Fibroblast of lung (primary cell): ENCODE measurements around the gene CUL1. TPM values are rescaled to one million over a fixed set of nuclear protein-coding genes. Genes with fewer than 3 reads are reported as not detected.

ENCODE experiments used
- DNase-seq, 2 donors: peaks; one replicate each; pipeline versions ENCODE4 v3.0.0 to v3.0.0-alpha.2; 2010; ENCODE audit warnings: low read depth in 2 of 2
- H2AFZ ChIP-seq: 2 replicates; pipeline ENCODE4 v1.5.1; 2012; ENCODE audit warnings: low read length, control low read depth, inconsistent platforms
- H3K27ac ChIP-seq: 2 replicates; pipeline ENCODE4 v1.5.1; 2011; ENCODE audit warnings: low read length, control low read depth; ENCODE audit not compliant: insufficient read depth
- H3K27me3 ChIP-seq: 2 replicates; pipeline ENCODE4 v1.5.1; 2011; ENCODE audit warnings: mild to moderate bottlenecking, low read length; ENCODE audit not compliant: control insufficient read depth, insufficient read depth
- H3K36me3 ChIP-seq: 2 replicates; pipeline ENCODE4 v1.5.1; 2011; ENCODE audit warnings: low read length; ENCODE audit not compliant: control insufficient read depth, insufficient read depth
- H3K4me1 ChIP-seq: 2 replicates; pipeline ENCODE4 v1.5.1; 2011; ENCODE audit warnings: low read length; ENCODE audit not compliant: control insufficient read depth, insufficient read depth; ENCODE audit errors: extremely low read depth
- H3K4me2 ChIP-seq: 2 replicates; pipeline ENCODE4 v1.5.1; 2011; ENCODE audit warnings: low read length, control low read depth; ENCODE audit not compliant: insufficient read depth; ENCODE audit errors: extremely low read depth
- H3K4me3 ChIP-seq, 4 experiments: fragments of 200-600 bp in 1 of 4; sonication (generic) in 1 of 4; replicated peaks in 1 of 4; 2 replicates each; pipeline ENCODE4 v1.5.1; 2011 to 2016; ENCODE audit warnings: low read length in 4 of 4, low read depth in 3 of 4, mild to moderate bottlenecking in 3 of 4, control low read depth in 2 of 4, inconsistent platforms in 1 of 4, mixed read lengths in 1 of 4; ENCODE audit not compliant: insufficient read depth in 1 of 4; ENCODE audit errors: control extremely low read depth in 1 of 4
- H3K79me2 ChIP-seq: 2 replicates; pipeline ENCODE4 v1.5.1; 2012; ENCODE audit warnings: mild to moderate bottlenecking, low read length, inconsistent platforms; ENCODE audit not compliant: control insufficient read depth, insufficient read depth
- H3K9ac ChIP-seq: 2 replicates; pipeline ENCODE4 v1.5.1; 2011; ENCODE audit warnings: mild to moderate bottlenecking, low read length, control low read depth; ENCODE audit not compliant: insufficient read depth
- H3K9me3 ChIP-seq: 2 replicates; pipeline ENCODE4 v1.5.1; 2012; ENCODE audit warnings: low read depth, low read length; ENCODE audit not compliant: control insufficient read depth, insufficient read depth
- H4K20me1 ChIP-seq: 2 replicates; pipeline ENCODE4 v1.5.1; 2011; ENCODE audit warnings: low read length; ENCODE audit not compliant: control insufficient read depth, insufficient read depth; ENCODE audit errors: extremely low read depth
- EZH2 ChIP-seq: IDR thresholded peaks from 2 replicates; pipeline ENCODE4 v1.5.1; 2012; ENCODE audit warnings: low read length, control low read depth, mild to moderate bottlenecking; ENCODE audit errors: missing control alignments
- polyA plus RNA-seq, 2 donors: library from polyadenylated mRNA; depleted of rRNA in 1 of 2; stranded (reverse) in 1 of 2; unstranded in 1 of 2; fragments of >200 nt; gene quantifications; 2 replicates each; pipeline ENCODE4 v1.2.1, GENCODE V29; 2011 to 2012; ENCODE audit warnings: missing spikeins in 1 of 2
- total RNA-seq: library from RNA; depleted of rRNA; stranded (reverse); fragments of >200 nt; gene quantifications from 2 replicates; pipeline ENCODE4 v1.2.1, GENCODE V29; 2014
- TF ChIP-seq, protein P1 (sequence below), 2 donors: IDR thresholded peaks in 1 of 2; conservative IDR thresholded peaks in 1 of 2; 1 replicate in 1 of 2; 2 replicates in 1 of 2; pipeline ENCODE4 v1.5.1; 2011 to 2012; ENCODE audit warnings: low read length in 2 of 2, control low read depth in 1 of 2, inconsistent platforms in 1 of 2, low read depth in 1 of 2, mild to moderate bottlenecking in 1 of 2

The CUL1 gene
- total and polyA plus RNA-seq, 2 donors (not counting 1 experiment from before 2014, with no cell fraction given): 47.9 to 52.3 TPM

- no peaks in the 10 kb centered on the region for H3K9me3 ChIP-seq
- peaks cover 10% of the 10 kb centered on the region for H4K20me1 ChIP-seq
- H2AFZ ChIP-seq: no peak overlapping the region
- DNase-seq: no peak
- H3K36me3 ChIP-seq: no peaks in the 10 kb centered on the region
- H3K4me1 ChIP-seq: peaks cover 13% of the 10 kb centered on the region
- no peaks in the 10 kb centered on the region for H3K27me3 ChIP-seq
- peaks cover 100% of the 10 kb centered on the region for H3K79me2 ChIP-seq
- TF ChIP-seq EZH2: no peak
- TF ChIP-seq, protein P1, sequence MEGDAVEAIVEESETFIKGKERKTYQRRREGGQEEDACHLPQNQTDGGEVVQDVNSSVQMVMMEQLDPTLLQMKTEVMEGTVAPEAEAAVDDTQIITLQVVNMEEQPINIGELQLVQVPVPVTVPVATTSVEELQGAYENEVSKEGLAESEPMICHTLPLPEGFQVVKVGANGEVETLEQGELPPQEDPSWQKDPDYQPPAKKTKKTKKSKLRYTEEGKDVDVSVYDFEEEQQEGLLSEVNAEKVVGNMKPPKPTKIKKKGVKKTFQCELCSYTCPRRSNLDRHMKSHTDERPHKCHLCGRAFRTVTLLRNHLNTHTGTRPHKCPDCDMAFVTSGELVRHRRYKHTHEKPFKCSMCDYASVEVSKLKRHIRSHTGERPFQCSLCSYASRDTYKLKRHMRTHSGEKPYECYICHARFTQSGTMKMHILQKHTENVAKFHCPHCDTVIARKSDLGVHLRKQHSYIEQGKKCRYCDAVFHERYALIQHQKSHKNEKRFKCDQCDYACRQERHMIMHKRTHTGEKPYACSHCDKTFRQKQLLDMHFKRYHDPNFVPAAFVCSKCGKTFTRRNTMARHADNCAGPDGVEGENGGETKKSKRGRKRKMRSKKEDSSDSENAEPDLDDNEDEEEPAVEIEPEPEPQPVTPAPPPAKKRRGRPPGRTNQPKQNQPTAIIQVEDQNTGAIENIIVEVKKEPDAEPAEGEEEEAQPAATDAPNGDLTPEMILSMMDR (conservative IDR thresholded peaks at IDR 0.05 in 1 of 2, IDR thresholded peaks at IDR 0.05 in 1 of 2; ENCODE audit: low read depth in 1 of 2, low read length in 2 of 2): no peak
- H3K4me3 ChIP-seq: no peak overlapping the region
- H3K9ac ChIP-seq: no peak overlapping the region
- H3K4me2 ChIP-seq: no peak overlapping the region
- no peak overlapping the region for H3K27ac ChIP-seq
Measured at GRCh38 chr7:148704189-148704588, 5.5 kb downstream of the CUL1 start.

GRCh38 chr7:148704970-148705369 lies 6.3 kb downstream of the CUL1 start:
- Histone ChIP-seq H3K4me1 (peaks cover 13% of the 10 kb centered on the region), H4K20me1 (peaks cover 10% of the 10 kb centered on the region), H3K9me3 (no peaks in the 10 kb centered on the region), H3K27me3 (no peaks in the 10 kb centered on the region), H3K79me2 (peaks cover 99% of the 10 kb centered on the region), H3K4me3 (no peak overlapping the region), H3K9ac (no peak overlapping the region), H2AFZ (no peak overlapping the region), H3K36me3 (no peaks in the 10 kb centered on the region), H3K27ac (no peak overlapping the region), H3K4me2 (no peak overlapping the region)
- no peak for DNase-seq
- TF ChIP-seq, protein P1 (conservative IDR thresholded peaks at IDR 0.05 in 1 of 2, IDR thresholded peaks at IDR 0.05 in 1 of 2; ENCODE audit: low read depth in 1 of 2, low read length in 2 of 2): no peak
- no peak for TF ChIP-seq EZH2

- peaks cover 98% of the 10 kb centered on the region for H3K79me2 ChIP-seq
Measured at GRCh38 chr7:148706368-148706767, 7.7 kb downstream of the CUL1 start.

More at GRCh38 chr7:148706368-148706767, 7.7 kb downstream of the CUL1 start:
- Histone ChIP-seq H3K4me3 (no peak overlapping the region), H3K4me1 (peaks cover 9% of the 10 kb centered on the region), H3K36me3 (no peaks in the 10 kb centered on the region), H3K27me3 (no peaks in the 10 kb centered on the region), H3K27ac (no peak overlapping the region), H2AFZ (no peak overlapping the region), H3K9me3 (no peaks in the 10 kb centered on the region), H4K20me1 (peaks cover 8% of the 10 kb centered on the region), H3K4me2 (no peak overlapping the region), H3K9ac (no peak overlapping the region)
- DNase-seq: no peak
- TF ChIP-seq, protein P1 (conservative IDR thresholded peaks at IDR 0.05 in 1 of 2, IDR thresholded peaks at IDR 0.05 in 1 of 2; ENCODE audit: low read depth in 1 of 2, low read length in 2 of 2): no peak
- TF ChIP-seq EZH2: no peak
